Activated CD8-positive, alpha-beta memory T cell treated with anti-CD3 and anti-CD28 coated beads, Interleukin-2, amount 50 U/mL, for 24 hours (primary cell): Measurements from ENCODE around the gene SHC1.
A peak's percentile ranks its signal among the peaks of the same experiment; 100 is the strongest.

Source experiments
- DNase-seq: peaks from one replicate; pipeline ENCODE4 v3.0.0-alpha.2; 2020; ENCODE audit errors: extremely low read depth

SHC1 gene

DNA sequence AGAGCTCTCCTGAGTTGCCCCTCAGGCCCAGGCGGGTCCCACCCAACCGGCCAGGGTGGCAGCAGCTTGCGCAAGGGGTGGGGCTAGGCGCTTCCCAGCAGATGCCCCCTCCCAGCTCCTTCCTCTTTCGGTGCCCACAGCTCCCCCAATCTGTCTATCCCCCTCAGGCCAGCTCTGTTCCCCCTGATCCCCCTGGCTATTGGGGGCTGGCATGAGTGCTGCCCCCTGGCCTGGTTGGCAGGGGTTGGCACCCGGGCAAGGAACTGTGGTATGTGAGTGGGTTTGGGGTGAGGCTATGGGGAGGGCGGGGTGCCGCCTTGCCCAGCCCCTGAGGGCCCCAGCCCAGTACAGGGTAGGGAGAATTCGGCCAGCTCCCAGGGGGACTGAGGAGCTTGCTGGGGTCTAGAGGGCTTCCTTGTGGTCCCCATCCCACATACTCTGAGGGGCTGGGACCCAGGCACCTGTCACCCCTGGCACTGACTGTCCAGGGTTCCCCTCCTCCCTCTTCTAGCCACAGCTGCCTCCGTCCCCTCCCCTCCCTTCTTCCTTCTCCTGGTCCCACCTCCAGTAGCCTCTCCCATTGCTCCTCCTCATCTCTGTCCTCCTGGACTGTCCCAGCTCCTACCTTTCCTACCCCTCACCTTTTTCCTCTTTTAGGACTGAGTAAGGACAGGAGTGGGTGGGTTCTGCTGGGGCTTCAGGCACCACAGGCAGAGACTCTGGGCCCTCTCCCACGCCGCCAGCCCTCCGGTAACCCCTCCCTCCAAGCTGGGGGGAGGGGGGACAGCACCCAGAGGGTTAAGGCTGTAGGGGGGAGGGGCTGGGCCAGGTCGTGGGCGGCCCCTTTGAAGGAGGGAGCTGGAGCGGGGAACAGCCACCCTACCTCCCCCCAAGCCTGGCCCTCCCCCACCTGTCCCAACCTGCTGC, 37.7 kb upstream of the SHC1 start:
- DNase-seq = no peak

DNA sequence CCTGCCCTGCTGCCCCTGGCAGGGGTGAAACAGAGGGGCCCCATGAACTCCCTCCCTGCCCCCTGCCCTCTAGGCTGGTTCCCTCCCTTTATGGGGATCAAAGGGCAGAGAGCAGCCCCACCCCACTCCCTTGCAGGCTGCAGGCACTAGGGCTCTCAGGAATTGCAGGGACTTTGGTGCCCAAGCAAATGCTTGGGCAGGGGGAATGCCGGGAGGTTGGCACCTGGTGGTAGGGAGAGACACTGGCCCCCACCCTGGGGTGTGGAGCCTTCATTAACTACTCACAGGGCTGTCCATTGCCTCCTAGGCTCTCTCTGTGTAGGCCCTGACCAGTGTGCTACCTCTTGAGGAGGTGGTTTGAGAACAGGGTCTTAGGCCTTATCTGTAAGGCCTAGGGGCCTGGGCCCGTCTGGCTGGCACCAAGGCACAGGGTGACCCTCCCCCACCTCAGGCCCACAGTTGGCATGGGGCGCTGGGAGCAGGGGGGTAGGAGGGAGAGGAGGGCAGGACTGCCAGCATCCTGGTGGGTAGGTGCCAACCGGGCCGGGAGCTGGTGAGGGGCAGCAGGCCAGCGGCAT, 36.8 kb upstream of the SHC1 start:
- no peak for DNase-seq

DNA sequence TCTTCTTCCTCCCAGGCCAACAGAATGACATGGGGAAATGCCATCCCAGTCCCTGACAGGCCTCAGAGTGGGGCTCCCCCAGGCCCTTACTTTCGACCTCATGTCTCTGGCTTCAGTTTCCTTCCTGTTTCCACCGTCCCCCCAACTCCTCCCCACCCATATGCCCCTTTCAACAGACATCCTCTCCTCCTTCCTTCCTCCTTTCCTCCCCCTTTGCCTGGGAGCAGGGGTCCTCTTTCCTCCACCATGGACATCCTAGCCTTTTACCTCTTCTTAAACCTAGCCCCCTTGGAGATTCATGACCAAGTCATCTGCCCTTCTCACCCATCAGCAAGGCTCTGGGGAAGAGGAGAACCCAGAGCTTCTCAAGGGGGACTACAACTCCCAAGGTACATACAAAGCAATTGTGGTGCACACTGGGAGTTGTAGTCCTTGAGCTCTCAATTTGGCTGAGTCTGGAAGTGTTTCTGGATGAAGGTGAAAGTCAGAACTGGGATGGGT, 36.1 kb upstream of the SHC1 start:
- no peak for DNase-seq

DNA sequence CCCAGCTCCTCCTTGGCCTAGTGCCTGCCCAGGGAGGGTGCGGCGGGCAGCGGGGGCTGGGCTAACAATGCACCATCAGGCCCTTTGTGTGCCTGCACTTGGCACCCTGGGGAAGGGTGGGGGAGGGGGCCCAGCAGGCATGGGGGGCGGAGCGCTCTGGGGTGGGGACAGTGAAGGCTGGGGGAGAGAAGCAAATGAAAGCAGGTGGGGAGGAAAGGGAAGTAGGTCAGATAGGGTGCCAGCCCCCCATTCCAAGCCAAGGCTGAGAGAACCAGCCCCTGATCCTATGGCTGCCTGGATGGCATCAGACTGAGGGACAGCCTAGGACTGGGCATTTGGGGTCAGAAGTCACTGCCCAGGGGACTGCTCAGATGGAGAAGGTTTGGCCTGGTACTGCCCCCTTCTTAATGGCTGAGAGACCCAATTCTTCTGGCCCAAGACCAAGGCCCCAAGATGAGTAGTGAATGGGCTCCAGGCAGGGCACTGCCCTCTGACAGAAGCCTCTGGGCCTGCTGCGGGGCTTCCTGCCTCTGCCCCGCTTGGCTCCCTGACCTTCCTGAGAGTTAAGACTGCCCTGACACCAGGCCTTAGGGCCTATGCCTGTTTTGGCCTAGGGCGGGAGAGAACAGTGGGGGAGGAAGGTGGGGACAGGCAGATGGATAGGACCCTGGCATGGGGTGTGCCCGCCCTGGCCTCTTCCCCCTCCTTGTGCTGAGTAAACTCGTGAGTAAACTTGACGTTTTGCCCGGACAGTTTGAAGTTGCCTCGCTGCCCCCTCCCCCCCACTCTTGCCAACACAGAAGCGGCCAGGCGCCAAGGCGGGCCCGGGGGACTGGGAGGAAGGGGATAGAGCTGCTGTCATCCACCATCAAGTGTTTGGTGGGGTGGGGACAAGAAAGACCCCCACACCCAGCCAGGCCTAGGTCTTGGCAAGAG, 34.8 kb upstream of the SHC1 start:
- DNase-seq = no peak

DNA sequence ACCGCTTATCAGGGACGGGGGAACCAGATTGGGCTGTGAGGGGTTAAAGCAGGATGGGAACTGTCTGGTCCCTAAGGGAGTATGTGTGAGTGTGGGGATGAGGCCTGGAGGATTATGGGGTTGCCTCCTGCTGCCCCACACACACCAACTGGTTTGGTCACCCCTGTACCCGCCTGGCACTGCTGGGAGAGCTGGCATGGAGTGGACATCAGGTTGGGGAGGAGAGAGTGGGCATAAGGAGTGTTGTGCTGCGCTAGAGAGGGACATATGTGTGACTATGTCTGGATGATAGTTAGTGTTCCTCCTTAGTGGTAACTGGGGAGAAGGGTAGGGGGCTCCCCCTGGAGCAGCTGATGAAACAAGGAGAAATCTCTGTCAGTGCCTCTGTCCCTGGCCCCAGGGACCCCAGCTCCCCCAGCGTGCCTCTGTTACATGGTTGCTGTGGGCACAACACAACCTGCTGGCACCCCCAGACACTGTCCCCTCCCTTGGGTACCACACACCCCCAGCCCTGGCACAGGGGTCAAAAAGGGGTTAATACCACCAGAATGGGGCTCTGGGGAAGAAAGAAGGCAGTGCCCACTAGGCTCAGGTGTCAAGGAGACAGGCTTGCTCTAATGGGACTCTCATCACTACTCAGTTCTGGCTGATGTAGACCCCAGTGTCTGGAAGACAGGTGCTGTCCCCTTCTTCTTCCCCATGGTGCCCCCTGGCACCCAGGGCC, 34.0 kb upstream of the SHC1 start:
- no peak for DNase-seq

DNA sequence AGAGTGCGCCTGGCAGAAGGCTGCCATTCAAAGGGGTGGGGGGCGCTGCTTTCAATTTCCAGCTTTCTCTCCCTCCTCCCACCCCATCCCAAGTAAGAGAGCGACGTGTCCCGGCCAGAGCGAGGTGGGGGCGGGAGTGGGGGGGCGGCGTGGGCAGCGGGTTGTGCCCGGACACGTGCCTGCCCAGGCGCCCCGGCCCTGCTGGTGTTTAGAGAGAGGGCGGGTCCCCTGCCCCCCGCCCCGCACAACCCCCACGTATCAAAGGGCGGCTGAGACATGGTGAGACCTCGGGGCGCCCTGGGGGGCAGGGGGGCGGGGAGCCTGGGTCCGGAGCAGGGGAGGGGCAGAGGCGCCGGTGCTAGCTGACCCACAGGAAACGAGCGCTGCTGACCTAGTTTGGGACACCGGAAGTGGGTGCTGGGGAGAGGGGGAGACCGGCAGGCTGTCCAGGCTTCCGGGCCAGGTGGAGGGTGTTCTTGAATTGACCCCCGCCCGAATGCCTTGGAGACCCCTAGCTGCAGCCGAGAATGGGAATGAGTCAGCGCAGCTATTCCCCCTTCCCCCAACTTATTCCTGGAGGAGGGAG, 33.3 kb upstream of the SHC1 start:
- DNase-seq = no peak

DNA sequence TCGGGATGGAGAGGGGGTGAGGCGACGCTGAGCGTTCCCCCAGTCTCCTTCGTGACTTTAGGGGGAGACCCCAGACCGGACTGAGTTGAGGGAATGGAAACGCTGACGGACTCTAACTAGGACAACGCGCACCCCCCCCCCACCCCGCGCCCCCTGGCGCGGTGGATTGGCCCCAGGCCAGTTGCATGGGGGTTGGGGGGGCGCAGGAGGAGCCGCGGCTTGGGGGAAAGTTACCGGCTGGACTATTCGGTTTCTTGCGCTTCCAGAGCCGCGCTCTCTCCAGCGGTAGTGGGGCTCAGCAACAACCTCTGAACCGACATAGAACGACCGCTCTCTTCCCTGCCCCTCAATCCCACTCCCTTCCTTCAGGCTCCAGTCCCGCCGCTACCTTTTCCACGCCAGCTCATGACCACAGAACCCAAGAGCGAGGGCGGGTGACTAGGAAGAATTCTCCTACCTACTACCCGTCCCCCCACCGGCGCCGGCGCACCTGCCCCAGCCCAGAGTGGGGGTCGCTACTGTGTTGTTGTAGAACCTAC, 32.7 kb upstream of the SHC1 start:
- DNase-seq = no peak

DNA sequence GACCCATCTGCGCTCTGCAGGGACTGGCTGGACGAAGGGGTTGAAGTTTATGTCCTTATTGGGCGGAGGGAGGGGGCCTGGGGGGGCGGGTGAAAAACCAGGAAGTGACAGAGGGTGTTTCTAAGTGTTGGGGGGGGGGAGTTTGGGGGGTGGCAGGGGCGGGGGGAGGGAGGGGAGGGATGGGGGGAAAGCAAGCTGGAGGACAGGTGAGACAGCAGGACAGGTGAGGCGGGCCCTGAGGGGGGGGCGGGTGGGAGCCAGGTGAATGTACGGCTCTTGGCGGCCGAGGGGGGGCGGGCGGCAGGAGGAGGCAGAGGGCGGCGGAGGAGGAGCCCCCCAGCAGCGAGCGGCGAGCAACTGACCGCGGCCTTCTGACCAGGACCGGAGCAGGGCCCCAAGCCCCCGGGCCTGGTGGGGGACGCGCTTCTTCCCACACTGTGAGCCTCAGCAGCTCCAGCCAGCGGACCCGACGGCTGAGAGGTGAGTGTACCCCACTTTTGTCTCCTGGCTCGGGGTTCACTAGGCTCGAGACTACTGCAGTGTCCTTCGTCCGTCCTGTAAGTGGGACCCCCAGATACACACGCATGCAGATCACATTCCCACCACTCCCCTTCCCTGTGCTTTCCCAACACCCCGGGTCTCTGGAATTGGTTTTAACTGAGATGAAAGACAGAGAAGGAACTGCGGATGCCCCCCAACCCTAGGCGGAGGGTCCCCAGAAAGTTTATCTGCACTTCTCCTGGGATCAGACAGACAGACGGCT, 32.1 kb upstream of the SHC1 start, which contains the start of gene ZBTB7B:
TSS of gene ZBTB7B (plus strand) at position 339 of the 763 bp plus-strand sequence. CDS start 11,859 bp downstream, outside the sequence.
- DNase-seq = no peak

DNA sequence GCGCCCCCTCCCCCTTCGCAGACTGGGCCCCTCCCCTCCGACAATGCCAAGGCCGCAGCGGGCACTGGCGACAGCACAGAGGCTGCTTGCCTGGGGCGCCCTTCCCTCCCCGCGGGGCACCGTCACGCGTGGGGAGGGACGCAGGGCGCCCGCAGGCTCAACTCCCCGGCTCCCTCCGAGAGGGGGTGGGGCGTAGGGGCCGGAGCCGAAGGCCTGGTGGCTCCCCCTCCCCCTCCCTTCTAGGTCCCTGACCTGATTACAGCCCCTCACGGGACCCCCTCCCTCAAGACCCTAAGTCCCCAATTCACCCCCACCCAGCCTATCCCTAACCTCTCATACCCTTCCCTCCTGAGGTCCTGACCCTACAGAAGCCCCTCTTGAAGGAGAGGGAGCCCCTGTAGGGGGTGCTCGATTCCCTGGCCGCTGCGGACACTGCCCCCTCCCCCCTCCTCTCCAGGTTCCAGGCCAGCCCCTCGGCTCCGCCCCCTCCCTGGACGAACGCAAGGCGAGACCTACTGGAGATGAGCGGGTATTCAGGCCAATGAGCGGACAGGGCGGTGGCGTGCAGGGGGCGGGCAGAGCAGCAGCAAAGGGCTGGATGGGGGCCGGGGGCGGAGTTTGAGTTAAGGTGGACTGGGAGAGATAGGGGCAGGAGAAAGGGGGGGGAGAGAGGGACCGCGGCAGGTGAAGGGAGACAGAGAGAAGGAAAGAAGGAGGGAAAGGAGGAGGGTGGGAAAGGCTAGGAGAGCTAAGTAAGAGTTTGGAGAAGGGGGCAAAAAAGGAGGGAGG, 31.3 kb upstream of the SHC1 start:
- DNase-seq = peak; percentile 98

DNA sequence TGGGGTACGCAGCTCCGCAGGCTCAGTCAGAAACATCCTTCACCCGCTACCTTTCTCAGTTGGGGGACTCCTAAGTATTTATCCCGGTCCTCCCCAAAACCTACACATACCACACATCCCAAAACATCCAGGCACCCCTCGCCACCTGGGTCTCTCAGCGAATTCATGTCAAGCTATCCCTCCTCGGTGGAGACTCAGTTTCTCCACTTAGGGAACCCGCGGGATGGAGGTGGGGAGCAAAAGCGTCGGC, 30.8 kb upstream of the SHC1 start:
- DNase-seq = no peak

DNA sequence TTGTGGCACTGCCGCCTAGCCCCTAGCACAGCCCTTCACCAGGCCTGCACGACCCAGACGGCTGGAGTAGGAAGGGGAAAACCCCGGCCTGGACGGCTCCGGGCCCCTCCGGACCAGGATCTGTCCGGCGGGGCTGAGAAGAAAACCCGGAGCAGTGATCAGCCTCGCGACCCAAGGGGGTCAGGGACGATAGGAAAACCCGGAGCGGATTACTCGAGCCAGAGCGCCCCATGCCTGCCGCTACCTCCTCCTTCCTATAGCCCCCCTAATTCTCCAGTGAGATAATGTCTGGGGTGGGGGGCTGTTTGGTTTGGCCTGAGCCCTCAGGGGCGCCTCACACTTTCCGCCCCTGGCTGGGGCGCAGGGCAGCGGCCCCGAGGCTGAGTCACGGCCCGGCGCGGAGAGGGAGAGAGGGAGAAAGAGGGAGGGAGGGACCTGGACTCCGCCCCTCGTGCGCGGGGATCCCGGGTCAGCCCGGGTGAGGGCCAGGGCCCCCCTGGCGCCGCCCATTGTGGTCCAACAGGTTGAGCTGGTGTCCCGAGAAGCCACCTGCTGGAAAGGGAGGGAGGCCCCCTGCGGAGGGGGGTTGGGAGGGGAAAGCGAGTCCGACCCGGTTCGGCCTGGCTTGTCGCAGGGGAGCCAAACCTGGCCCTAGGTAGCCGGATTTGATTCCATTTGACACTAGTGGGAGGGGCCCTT, 30.3 kb upstream of the SHC1 start:
- DNase-seq = peak; percentile 58

DNA sequence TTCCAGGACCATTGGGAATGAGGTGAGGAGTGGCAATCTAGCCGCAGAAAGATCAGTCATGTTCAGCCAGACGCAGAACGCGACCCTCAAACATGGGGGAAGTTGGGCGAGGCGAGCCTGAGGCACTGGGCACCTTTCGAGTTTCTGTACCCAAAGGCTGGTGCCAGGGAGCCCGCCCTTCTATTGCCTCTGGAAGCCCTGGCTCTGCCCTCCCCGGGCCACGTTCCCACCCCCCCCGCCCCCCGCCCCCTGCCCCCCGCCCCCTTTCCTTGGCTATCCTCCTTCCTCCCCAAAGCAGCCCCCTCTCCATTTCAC, 29.8 kb upstream of the SHC1 start:
- no peak for DNase-seq

DNA sequence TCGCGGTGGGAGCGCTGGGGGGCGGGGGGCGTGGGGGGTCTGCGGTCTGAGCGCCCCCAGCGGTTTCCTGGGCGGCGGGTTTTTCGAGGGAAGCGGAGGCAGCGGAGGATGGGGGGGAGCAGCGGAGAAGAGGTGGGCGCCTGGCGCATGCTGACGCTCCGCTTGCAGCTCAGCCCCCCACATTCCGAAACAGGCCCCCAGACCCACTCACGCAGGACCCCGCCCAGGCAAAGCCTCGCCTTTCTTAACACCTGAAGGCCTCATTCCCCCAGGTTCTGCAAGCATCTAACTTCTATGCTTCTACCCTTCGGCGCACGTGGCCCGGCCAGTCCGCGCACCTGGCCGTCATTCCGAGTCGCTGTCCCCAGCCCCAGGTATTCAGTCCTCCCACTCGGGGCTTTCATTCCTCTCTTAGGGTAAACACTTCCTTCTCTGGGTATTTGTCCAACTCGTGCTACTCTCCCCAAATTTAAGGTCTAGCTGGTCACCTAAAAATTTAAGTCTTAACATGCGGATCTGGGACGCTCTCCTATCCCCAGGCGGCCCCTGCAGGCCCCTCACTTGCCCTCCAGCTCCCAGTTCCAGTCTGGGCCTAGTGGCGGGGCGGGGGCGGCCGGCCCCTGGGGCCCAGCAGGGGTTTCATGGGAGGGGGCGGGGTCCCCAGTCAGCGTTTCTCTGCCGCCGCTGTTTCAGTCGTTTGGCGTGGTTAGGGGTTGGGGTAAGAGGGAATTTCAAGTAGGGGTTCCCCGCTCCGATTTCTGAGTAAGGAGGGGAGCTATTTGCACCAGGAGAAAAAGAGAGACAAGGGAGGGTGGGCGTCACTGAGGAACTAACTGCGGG, 29.2 kb upstream of the SHC1 start:
- DNase-seq = no peak

DNA sequence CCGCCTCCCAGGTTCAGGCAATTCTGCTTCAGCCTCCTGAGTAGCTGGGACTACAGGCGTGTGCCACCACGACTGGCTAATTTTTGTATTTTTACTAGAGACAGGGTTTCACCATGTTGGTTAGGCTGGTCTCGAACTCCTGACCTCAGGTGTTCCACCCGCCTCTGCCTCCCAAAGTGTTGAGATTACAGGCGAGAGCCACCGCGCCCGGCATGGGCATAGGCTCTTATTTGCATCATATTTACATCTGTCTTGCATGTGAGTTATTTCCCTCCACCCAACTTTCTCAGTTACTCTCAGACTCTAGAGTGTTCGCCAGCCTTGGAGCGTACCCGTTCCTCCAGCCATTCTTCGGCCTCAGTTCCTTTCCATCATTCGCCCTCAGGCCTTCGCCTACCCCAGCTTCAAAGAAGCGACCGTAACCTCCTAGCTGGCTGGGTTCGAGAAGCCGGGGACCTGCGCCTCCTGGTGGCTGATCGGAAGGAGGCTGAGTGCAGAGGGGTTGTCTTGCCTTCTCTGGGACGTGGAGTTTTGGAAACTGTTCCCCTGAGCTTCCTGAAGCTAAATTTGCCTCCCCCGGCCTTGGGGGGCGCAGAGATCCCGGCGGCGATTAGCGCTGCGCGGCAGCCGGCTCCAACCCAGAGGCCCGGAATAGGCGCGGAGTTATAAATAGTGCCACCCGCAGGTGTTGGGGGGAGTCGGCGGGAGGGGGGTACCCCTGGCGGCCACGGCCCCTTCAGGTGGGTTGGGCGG, 28.4 kb upstream of the SHC1 start:
- DNase-seq = no peak

DNA sequence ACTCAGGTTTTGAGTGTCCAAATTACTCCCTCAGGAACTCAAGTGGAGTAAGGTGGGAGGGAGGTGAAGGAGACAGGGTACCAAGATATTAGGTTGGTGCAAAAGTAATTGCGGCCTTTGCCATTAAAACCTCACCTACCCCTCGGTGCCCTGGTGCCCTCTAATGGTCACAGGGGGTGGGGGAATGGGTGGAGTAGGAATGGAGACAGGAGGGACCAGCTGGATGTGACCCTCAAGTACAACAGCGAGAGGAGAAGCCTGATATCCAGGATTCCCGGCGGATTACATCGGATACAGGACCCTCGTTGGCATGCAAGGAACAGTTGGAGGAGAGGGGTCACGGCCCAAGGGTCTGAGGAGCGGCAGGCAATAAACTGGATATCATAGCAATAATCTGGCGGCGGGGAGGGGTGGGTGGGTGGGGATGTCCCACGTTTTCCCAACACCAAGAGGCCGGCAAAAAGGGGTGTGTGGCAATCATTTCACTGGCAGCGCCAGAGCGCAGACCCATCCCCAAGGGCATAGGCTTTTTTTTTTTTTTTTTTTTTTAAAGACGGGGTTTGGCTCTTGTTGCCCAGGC, 27.7 kb upstream of the SHC1 start:
- no peak for DNase-seq

DNA sequence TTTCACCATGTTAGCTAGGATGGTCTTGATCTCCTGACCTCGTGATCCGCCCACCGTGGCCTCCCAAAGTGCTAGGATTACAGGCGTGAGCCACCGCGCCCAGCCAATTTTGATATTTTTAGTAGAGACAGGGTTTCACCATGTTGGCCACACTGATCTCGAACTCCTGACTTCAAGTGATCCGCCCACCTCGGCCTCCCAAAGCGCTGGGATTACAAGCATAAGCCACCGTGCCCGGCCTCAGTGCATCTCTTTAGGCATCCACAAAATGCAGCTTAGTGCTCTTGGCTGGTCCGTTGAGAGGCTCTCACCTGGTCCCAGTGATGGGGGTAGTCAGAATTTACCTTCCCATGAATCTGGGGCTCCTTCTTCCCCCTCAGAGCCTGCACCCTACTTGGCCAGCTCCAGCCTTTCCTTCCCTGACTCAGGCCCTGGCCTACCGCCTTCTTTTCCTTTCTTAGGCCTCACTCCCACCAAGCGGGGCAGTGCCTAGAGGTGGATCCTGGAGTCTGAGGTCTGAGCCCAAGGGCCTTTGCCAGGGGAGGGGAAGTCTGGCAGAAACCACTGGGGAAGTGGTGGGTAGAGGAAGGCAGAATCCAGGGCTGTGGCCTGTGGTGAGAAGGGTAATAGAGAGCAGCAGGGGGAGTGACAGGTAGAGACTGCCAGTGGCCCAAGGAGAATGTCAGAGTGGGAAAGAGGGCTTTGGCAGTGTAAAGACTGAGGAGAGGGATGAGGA, 26.6 kb upstream of the SHC1 start:
- DNase-seq = no peak
